HepG2 (cell line): ENCODE results near the gene LYSET. TPM values are rescaled to one million over a fixed set of nuclear protein-coding genes. Genes with fewer than 3 reads are reported as not detected.

ENCODE experiments used
- ATAC-seq: fragments of 200-7000 bp; cut with Tn5 transposase; 3 replicates; pipeline ENCODE4 v1.9.1; 2020; ENCODE audit warnings: mild to moderate bottlenecking, moderate library complexity
- BruUV-seq: library from RNA; stranded (reverse); fragments of 400-500 nt; replicated peaks from 2 replicates; lab custom pipeline; 2021; lab: Mats Ljungman, UMichigan
- CTCF ChIA-PET: fragments of 300-600 bp; formaldehyde crosslinking; extraction: SDS; loops from one replicate; lab custom pipeline; 2021; ENCODE audit warnings: low total read pairs, inconsistent platforms, low intra/inter-chr PET ratio; lab: Yijun Ruan, JAX
- POLR2A ChIA-PET: fragments of 350-600 bp; sonication (Branson Sonifier 250); formaldehyde crosslinking; loops from one replicate; lab custom pipeline; 2020; ENCODE audit warnings: antibody characterized with exemption, inconsistent platforms; lab: Yijun Ruan, JAX
- DNase-seq: peaks from one replicate; pipeline ENCODE4 v3.0.0-alpha.2; 2015; ENCODE audit warnings: low spot score
- FAIRE-seq: peaks from 3 replicates; lab custom pipeline; 2011; peaks lifted over from hg19 to GRCh38; lab: Jason Lieb, UNC
- H2AFZ ChIP-seq: one replicate; pipeline ENCODE4 v1.6.1; 2011; ENCODE audit warnings: low read length, inconsistent platforms
- H3K27ac ChIP-seq: fragments of 300-600 bp; 3 replicates; pipeline ENCODE4 v1.8.0; 2011; ENCODE audit warnings: mixed run types, mild to moderate bottlenecking, mixed read lengths, low read length, inconsistent platforms; ENCODE audit not compliant: insufficient read depth; ENCODE audit errors: extremely low read length
- H3K27me3 ChIP-seq, 2 experiments: fragments of 200-600 bp in 1 of 2; 2 replicates in 1 of 2; 3 replicates in 1 of 2; pipeline versions ENCODE4 v1.6.0 to v1.8.0; 2011; ENCODE audit warnings: low read length in 2 of 2, mild to moderate bottlenecking in 2 of 2, moderate library complexity in 2 of 2, inconsistent platforms in 1 of 2; ENCODE audit not compliant: insufficient read depth in 2 of 2, control insufficient read depth in 1 of 2
- H3K36me3 ChIP-seq, 2 experiments: fragments of 200-600 bp in 1 of 2; replicated peaks in 1 of 2; 2 replicates in 1 of 2; 3 replicates in 1 of 2; pipeline versions ENCODE4 v1.5.1 to v1.8.0; 2011; ENCODE audit warnings: low read length in 2 of 2, inconsistent platforms in 1 of 2; ENCODE audit not compliant: insufficient read depth in 2 of 2, control insufficient read depth in 1 of 2
- H3K4me1 ChIP-seq: 2 replicates; pipeline ENCODE4 v1.5.1; 2012; ENCODE audit warnings: low read length, inconsistent platforms; ENCODE audit not compliant: insufficient read depth
- H3K4me2 ChIP-seq: 2 replicates; pipeline ENCODE4 v1.6.0; 2011; ENCODE audit warnings: low read depth, low read length, inconsistent platforms
- H3K4me3 ChIP-seq, 3 experiments: fragments of 200-600 bp in 1 of 3; sonication (generic), shearing (Covaris generic) in 1 of 3; replicated peaks in 1 of 3; 2 replicates each; pipeline ENCODE4 v1.5.1; 2011 to 2016; ENCODE audit warnings: low read length in 3 of 3, inconsistent platforms in 2 of 3, low read depth in 2 of 3, mild to moderate bottlenecking in 2 of 3, control low read depth in 1 of 3, mixed read lengths in 1 of 3; ENCODE audit not compliant: insufficient read depth in 1 of 3
- H3K79me2 ChIP-seq: one replicate; pipeline ENCODE4 v1.6.1; 2011; ENCODE audit warnings: low read length, inconsistent platforms; ENCODE audit not compliant: insufficient read depth
- H3K9ac ChIP-seq: 2 replicates; pipeline ENCODE4 v1.6.0; 2011; ENCODE audit warnings: mild to moderate bottlenecking, low read depth, low read length, inconsistent platforms; ENCODE audit not compliant: insufficient read depth
- H3K9me3 ChIP-seq: 2 replicates; pipeline ENCODE4 v1.5.1; 2012; ENCODE audit warnings: mild to moderate bottlenecking, low read length
- H4K20me1 ChIP-seq: 2 replicates; pipeline ENCODE4 v1.6.0; 2011; ENCODE audit warnings: inconsistent platforms, mild to moderate bottlenecking, low read length, moderate library complexity; ENCODE audit not compliant: insufficient read depth
- DR1 ChIP-seq: sonication (generic); formaldehyde crosslinking; IDR thresholded peaks from 2 replicates; pipeline ENCODE4 v1.8.0; 2021; ENCODE audit warnings: mild to moderate bottlenecking, missing genetic modification reagents, inconsistent platforms
- GATAD2A ChIP-seq: IDR thresholded peaks from 2 replicates; pipeline ENCODE4 v1.6.1; 2016
- IKZF4 ChIP-seq: sonication (generic); formaldehyde crosslinking; IDR thresholded peaks from 2 replicates; pipeline ENCODE4 v1.5.1; 2020; ENCODE audit warnings: borderline replicate concordance, mild to moderate bottlenecking, low read depth, missing genetic modification reagents; ENCODE audit errors: not compliant biosample characterization
- RAD51 ChIP-seq: fragments of 450-650 bp; IDR thresholded peaks from 2 replicates; pipeline ENCODE4 v1.6.1; 2016; ENCODE audit warnings: borderline replicate concordance
- ZNF124 ChIP-seq: sonication (generic); formaldehyde crosslinking; IDR thresholded peaks from 2 replicates; pipeline ENCODE4 v1.4.0; 2020; ENCODE audit warnings: missing genetic modification reagents
- ZNF138 ChIP-seq: sonication (generic); formaldehyde crosslinking; IDR thresholded peaks from 2 replicates; pipeline ENCODE4 v1.5.0; 2020; ENCODE audit warnings: mild to moderate bottlenecking, low read depth, missing genetic modification reagents
- ZNF253 ChIP-seq: sonication (generic); formaldehyde crosslinking; IDR thresholded peaks from 2 replicates; pipeline ENCODE4 v1.8.0; 2022; ENCODE audit warnings: mild to moderate bottlenecking, missing genetic modification reagents, borderline replicate concordance
- ZNF382 ChIP-seq: sonication (generic); formaldehyde crosslinking; IDR thresholded peaks from 2 replicates; pipeline ENCODE4 v1.5.0; 2020; ENCODE audit warnings: missing genetic modification reagents, mild to moderate bottlenecking, borderline replicate concordance
- WGBS: methylation state at CpG from one replicate; pipeline ENCODE4 v1.1.6; 2017; ENCODE audit warnings: low lambda C conversion rate; 5-methylcytosine and 5-hydroxymethylcytosine counted together
- in situ Hi-C: cut with HindIII; loops from 2 replicates; pipeline ENCODE4 v1.10.0; 2017; ENCODE audit warnings: low pct_unique_long_range_greater_than_20kb; ENCODE audit not compliant: extremely low pct_ligation_motif_present
- intact Hi-C: fragments of 100-400 bp; cut with micrococcal nuclease; formaldehyde crosslinking; loops from one replicate; pipeline ENCODE4 v1.10.0; 2022; ENCODE audit not compliant: unreplicated experiment
- polyA plus RNA-seq, 8 experiments: library from polyadenylated mRNA; depleted of rRNA in 3 of 8; stranded (reverse) in 7 of 8; unstranded in 1 of 8; fragments of >200 nt; fragmentation: Illumina TruSeq in 4 of 8; extraction: Trizol in 4 of 8; gene quantifications; 2 replicates each; pipeline versions ENCODE4 v1.2.1 to v1.2.3, GENCODE V29; 2011 to 2016; ENCODE audit warnings: low read depth in 4 of 8, missing spikeins in 1 of 8, mixed read lengths in 1 of 8; ENCODE audit not compliant: insufficient read depth in 1 of 8
- total RNA-seq, 5 experiments: library from RNA; depleted of rRNA; stranded (reverse); fragments of >200 nt; fragmentation: Illumina TruSeq; extraction: Trizol; gene quantifications; 2 replicates each; pipeline ENCODE4 v1.2.3, GENCODE V29; 2016; ENCODE audit warnings: low read depth in 1 of 5
- TF ChIP-seq, protein P1 (sequence below): sonication (generic); formaldehyde crosslinking; IDR thresholded peaks from 2 replicates; pipeline ENCODE4 v1.5.1; 2020; ENCODE audit warnings: mild to moderate bottlenecking, missing genetic modification reagents, borderline replicate concordance
- TF ChIP-seq, protein P2 (sequence below): sonication (generic); formaldehyde crosslinking; IDR thresholded peaks from 2 replicates; pipeline ENCODE4 v1.9.0; 2021; ENCODE audit warnings: missing genetic modification reagents, borderline replicate concordance
- TF ChIP-seq, protein P3 (sequence below): sonication (generic); formaldehyde crosslinking; IDR thresholded peaks from 2 replicates; pipeline ENCODE4 v1.4.0; 2020; ENCODE audit warnings: low read depth, mild to moderate bottlenecking, missing genetic modification reagents
- TF ChIP-seq, protein P4 (sequence below): sonication (generic); formaldehyde crosslinking; IDR thresholded peaks from 2 replicates; pipeline ENCODE4 v1.4.0; 2020; ENCODE audit warnings: missing genetic modification reagents, borderline replicate concordance

LYSET gene
- total and polyA plus RNA-seq, 2 of the 13 experiments (the other 11 are each of a cell fraction or from before 2014, with no cell fraction given) = 19.1 to 36.6 TPM

- no peak for DNase-seq
- FAIRE-seq = no peak
- intact Hi-C loops = no loop called here
- Histone ChIP-seq H3K36me3 (no peaks in the 10 kb centered on the region), H2AFZ (no peak overlapping the region), H3K79me2 (no peaks in the 10 kb centered on the region), H3K4me3 (no peak overlapping the region), H3K27ac (no peak overlapping the region), H3K4me2 (no peak overlapping the region), H3K27me3 (no peaks in the 10 kb centered on the region; a peak in 1 of 5 replicates), H4K20me1 (no peaks in the 10 kb centered on the region), H3K4me1 (peaks cover 58% of the 10 kb centered on the region), H3K9me3 (no peaks in the 10 kb centered on the region), H3K9ac (no peak overlapping the region)
- CTCF ChIA-PET = no interaction called here
- ATAC-seq = no peak
- BruUV-seq = no TSS peak
- in situ Hi-C loops = no loop called here
- 16% methylated on average over 6 of the region's 7 CpGs for WGBS
- POLR2A ChIA-PET = no interaction called here
- TF ChIP-seq DR1 = no peak
- TF ChIP-seq RAD51 = no peak
- TF ChIP-seq, protein P1, sequence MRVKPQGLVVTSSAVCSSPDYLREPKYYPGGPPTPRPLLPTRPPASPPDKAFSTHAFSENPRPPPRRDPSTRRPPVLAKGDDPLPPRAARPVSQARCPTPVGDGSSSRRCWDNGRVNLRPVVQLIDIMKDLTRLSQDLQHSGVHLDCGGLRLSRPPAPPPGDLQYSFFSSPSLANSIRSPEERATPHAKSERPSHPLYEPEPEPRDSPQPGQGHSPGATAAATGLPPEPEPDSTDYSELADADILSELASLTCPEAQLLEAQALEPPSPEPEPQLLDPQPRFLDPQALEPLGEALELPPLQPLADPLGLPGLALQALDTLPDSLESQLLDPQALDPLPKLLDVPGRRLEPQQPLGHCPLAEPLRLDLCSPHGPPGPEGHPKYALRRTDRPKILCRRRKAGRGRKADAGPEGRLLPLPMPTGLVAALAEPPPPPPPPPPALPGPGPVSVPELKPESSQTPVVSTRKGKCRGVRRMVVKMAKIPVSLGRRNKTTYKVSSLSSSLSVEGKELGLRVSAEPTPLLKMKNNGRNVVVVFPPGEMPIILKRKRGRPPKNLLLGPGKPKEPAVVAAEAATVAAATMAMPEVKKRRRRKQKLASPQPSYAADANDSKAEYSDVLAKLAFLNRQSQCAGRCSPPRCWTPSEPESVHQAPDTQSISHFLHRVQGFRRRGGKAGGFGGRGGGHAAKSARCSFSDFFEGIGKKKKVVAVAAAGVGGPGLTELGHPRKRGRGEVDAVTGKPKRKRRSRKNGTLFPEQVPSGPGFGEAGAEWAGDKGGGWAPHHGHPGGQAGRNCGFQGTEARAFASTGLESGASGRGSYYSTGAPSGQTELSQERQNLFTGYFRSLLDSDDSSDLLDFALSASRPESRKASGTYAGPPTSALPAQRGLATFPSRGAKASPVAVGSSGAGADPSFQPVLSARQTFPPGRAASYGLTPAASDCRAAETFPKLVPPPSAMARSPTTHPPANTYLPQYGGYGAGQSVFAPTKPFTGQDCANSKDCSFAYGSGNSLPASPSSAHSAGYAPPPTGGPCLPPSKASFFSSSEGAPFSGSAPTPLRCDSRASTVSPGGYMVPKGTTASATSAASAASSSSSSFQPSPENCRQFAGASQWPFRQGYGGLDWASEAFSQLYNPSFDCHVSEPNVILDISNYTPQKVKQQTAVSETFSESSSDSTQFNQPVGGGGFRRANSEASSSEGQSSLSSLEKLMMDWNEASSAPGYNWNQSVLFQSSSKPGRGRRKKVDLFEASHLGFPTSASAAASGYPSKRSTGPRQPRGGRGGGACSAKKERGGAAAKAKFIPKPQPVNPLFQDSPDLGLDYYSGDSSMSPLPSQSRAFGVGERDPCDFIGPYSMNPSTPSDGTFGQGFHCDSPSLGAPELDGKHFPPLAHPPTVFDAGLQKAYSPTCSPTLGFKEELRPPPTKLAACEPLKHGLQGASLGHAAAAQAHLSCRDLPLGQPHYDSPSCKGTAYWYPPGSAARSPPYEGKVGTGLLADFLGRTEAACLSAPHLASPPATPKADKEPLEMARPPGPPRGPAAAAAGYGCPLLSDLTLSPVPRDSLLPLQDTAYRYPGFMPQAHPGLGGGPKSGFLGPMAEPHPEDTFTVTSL = no peak
- no peak for TF ChIP-seq ZNF382 (CRISPR knock-in tag)
- no peak for TF ChIP-seq ZNF138 (CRISPR knock-in tag)
- TF ChIP-seq, protein P2, sequence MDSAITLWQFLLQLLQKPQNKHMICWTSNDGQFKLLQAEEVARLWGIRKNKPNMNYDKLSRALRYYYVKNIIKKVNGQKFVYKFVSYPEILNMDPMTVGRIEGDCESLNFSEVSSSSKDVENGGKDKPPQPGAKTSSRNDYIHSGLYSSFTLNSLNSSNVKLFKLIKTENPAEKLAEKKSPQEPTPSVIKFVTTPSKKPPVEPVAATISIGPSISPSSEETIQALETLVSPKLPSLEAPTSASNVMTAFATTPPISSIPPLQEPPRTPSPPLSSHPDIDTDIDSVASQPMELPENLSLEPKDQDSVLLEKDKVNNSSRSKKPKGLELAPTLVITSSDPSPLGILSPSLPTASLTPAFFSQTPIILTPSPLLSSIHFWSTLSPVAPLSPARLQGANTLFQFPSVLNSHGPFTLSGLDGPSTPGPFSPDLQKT (CRISPR knock-in tag) = no peak
- TF ChIP-seq, protein P3, sequence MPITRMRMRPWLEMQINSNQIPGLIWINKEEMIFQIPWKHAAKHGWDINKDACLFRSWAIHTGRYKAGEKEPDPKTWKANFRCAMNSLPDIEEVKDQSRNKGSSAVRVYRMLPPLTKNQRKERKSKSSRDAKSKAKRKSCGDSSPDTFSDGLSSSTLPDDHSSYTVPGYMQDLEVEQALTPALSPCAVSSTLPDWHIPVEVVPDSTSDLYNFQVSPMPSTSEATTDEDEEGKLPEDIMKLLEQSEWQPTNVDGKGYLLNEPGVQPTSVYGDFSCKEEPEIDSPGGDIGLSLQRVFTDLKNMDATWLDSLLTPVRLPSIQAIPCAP (CRISPR knock-in tag) = no peak
- TF ChIP-seq ZNF124 (CRISPR knock-in tag) = no peak
- TF ChIP-seq ZNF253 (CRISPR knock-in tag) = no peak
- no peak for TF ChIP-seq GATAD2A
- TF ChIP-seq, protein P4, sequence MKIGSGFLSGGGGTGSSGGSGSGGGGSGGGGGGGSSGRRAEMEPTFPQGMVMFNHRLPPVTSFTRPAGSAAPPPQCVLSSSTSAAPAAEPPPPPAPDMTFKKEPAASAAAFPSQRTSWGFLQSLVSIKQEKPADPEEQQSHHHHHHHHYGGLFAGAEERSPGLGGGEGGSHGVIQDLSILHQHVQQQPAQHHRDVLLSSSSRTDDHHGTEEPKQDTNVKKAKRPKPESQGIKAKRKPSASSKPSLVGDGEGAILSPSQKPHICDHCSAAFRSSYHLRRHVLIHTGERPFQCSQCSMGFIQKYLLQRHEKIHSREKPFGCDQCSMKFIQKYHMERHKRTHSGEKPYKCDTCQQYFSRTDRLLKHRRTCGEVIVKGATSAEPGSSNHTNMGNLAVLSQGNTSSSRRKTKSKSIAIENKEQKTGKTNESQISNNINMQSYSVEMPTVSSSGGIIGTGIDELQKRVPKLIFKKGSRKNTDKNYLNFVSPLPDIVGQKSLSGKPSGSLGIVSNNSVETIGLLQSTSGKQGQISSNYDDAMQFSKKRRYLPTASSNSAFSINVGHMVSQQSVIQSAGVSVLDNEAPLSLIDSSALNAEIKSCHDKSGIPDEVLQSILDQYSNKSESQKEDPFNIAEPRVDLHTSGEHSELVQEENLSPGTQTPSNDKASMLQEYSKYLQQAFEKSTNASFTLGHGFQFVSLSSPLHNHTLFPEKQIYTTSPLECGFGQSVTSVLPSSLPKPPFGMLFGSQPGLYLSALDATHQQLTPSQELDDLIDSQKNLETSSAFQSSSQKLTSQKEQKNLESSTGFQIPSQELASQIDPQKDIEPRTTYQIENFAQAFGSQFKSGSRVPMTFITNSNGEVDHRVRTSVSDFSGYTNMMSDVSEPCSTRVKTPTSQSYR (CRISPR knock-in tag) = no peak
- TF ChIP-seq IKZF4 (CRISPR knock-in tag) = no peak
These were observed 32.0 kb upstream of the LYSET start for GRCh38 chr14:93153121-93153520.
